Fibroblast of skin of abdomen (primary cell): ENCODE data around the gene ALPG.
"Not testable (repeated sequence)": the region's sequence is repeated elsewhere in the genome, so short reads cannot be mapped to it uniquely, and the experiment has no call there.

Source experiments
- DNase-seq: peaks from one replicate; pipeline ENCODE4 v3.0.0-alpha.2; 2013

The ALPG gene

DNA sequence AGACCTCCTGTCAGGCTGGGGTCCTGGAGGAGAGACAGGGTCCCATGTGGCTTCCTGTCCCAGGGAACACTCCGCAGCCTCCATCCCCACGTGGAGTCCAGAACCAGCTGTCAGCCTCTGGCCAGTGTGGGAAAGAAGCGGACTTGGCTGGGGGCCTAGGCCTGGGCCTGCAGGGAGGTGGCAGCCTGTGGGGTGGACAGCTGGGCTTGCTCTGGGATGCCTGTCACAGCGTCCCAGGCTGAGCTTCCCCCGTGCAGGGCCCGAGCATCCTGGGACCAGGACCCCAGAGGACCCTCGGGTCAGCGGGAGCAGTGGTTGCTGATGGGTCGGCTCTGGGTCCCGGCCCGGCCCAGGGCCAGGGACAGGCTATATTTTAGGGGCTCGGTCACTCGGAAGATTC lies 35.8 kb downstream of the ALPG start:
- not testable (repeated sequence) for DNase-seq

DNA sequence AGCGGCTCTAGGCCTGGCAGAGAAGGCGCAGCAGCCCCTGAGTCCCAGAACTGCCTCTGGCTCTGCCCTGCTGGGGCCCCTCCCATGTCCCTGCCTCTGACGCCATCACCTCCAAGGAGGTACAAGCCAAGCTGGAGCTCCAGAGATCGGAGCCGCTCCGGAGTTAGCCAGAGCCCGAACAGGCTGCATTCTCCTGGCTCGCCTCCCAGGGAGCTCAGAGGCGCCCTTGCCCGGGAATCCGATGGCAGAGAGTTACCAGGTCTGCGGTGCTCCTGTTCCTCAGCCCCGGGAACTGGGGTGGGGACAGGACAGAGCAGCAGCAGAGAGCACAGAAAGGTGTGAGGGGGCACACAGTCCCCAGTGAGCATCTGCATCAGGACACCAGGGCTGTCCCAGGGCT lies 36.4 kb downstream of the ALPG start:
- not testable (repeated sequence) for DNase-seq

DNA sequence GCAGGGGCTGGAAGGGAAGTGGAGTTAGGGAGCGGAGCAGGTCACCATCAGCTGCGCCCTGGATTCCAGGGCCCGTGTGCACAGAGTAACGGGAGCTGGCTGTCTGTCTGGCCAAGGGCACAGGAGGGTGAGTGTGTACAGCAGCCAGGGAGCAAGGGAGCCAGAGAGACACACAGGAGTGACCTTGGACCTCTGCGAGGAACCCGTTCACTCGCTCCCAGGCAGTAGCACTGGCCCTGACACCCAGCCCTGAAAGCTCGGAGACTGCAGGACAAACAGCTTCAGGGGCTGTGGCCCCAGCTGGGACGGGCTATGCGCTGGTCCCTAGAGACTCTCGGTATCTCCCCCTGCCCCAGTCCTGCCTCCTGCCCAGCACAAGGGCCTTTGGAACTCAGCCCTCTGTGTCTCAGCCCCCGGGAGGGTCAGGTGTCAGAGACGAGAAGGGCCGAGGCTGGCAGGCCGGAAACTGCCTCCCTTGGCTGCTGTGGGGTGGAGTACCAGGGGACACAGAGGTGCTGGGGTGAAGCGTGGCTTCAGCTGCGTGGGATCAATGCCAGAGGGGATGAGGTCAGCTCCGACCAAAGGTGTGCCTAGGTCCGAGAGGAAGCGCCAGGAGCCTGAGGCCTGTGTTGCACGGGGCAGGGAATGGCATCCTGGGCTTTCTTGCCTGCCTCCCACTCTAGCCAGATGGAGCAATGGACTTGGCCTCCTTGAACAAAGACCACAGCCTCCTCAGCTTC lies 37.2 kb downstream of the ALPG start:
- not testable (repeated sequence) for DNase-seq

DNA sequence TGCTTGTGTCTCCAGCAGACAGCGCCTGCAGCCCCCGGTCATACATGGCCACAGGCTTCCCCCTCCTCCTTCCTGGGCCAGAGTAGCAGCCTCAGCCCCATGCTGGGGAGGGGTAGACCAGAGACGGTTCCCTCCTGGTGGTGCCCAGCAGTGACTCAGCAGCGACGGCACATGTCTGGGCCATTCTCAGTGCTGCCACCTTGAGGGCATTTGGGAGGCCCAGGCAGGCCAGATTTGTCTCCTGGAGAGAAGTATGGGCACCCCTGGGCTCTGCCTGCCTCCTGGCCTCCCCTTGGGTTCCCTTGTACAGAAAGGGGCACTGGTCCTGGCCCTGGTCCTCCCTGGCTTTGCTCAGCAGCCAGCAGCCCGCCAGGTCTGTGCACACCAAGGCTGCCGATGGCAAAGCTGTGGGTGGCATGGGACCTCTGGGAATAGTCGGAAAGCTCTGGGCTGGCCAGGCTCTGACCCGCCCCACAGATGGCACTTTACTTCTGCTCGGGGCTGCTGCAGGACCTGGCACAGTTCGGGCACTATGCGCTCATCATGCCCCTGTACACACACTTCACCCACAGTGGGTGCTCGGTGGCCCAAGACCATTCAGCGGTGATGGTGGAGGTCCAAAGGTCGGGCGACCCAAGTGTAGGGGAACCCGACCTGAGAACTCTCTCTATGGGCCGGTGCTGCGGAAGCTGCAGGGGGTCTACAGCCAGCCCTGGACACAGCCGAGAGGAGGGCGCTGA lies 37.9 kb downstream of the ALPG start:
- DNase-seq: peak; percentile 27

DNA sequence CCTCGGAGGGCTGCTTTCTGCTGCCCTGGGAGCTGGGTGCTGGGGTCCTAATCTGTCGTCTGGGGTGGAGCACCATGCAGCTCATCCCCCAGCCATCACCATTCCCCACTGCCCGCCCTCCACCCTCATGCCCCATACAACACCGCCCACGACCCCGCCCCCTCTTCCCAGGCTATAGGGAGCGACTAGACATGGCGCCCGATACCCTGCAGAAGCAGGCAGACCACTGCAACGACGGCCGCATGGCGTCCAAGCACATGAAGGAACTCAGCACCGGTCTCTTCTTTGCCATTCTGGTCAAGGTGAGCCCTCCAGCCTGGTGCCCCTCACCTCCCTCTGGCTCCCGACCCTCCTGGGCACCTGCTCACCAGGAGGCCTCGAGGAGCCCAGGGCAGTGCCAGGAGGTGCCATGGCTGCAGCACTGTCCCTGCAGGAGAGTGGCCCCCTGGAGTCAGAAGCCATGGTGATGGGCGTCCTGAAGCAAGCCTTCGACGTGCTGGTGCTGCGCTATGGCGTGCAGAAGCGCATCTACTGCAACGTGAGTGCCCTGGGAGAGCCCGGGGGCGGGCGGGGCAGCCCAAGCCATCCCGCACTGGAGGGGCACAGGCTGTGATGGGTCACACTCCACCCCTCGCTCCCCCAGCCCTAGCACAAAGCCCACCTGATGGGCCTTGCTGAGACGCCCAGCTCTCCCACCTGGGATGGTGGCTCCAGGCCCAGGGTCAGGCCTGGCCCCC lies 38.7 kb downstream of the ALPG start:
- DNase-seq: not testable (repeated sequence)

DNA sequence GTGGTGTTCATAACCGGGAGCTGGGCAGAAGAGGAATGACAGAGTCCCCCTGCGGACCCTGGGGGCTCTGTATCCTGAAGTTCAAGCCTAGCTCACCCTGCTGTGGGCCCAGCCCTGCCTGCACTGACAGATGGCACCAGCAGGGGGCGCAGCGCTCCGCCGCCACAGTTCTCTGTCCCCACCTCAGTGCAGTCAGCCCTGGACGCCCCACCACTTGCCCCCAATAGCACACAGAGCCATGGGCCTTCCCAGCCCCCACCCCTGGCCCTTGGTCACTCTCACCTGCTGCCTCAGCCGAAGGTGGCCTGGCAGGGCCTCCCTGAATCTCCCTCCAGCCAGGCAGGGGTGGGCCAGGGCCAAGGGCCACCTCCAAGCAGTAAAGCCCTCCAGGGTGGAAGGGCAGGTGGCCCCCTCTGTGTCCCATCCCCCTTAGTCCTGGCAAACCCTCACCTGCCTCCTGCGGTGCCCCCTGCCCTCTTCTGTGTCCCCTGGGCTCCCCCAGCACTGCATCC lies 39.7 kb downstream of the ALPG start:
- DNase-seq: not testable (repeated sequence)

DNA sequence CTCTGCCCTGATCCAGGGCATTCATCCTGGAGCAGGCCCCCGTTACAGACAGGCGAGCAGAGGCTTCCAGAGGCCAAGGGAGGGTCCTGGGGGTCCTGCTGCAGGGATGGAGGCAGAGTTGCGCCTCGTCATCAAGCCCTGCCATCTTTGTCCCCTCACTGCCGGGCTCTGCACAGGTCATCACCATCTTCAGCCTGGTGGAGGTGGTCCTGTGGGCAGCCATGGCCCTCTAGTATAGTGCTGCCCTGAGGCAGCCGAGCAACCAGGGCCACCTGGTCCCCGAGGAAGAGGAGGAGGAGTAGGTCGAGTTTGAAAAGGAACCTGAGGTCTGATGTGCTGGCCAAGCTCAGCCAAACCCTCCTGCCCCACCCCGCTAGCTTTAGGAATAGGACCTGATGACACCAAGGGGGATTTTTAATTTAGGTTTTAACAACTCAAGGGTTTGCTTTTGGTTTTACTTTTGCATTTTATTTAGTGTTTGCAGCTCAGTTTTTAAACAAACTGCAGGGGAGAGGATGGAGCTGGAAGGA lies 40.5 kb downstream of the ALPG start:
- no peak for DNase-seq

DNA sequence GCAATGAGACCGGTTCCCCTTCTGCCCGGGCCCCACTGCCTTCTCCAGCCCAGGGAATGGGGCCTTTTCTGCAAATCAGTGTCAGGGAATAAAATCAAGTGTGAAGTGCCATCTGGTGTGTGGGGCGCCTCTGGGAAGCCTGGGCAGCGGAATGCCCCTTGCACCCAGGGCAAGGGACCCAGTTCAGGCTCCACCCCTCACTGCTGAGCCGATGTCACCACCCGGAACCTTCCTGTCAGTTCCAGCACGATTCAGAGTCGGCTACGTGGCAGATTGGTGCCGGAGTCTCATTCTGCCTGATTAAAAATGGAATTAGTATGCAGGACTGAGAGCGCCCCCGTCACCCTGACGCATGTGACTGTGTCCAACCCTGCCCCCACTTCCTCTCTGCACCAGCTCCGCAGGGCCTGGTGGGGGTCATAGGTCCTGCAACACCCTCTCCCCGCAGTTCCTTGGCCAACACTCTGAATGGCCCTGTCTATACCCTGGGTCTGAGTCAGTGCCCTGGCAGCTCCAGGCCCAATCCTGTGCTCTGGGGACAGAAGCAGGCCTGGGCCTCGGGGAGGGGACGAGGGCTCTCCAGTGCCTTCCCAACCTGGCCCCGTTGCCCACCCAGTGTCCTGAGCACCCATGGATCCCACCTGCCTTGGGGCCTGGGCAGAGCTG lies 41.1 kb downstream of the ALPG start:
- no peak for DNase-seq

DNA sequence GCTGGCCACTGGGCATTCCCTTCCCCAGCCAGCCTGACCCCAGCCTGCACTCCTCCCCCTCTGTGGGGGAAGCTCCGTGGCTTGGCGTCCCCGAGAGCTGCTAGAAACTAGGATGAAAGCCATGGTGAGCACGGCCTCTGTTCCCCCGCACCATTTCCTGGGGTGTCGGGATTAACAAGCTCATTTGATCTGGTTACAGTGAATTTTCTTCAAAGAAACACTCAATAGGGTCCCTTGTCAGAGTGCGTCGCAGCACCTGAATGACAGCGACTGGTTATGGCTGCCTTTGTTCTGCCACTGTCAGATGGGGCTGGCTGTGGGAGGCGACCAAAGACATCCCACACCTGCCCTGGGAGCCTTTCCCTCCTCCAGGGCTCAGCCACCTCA lies 41.7 kb downstream of the ALPG start:
- no peak for DNase-seq

DNA sequence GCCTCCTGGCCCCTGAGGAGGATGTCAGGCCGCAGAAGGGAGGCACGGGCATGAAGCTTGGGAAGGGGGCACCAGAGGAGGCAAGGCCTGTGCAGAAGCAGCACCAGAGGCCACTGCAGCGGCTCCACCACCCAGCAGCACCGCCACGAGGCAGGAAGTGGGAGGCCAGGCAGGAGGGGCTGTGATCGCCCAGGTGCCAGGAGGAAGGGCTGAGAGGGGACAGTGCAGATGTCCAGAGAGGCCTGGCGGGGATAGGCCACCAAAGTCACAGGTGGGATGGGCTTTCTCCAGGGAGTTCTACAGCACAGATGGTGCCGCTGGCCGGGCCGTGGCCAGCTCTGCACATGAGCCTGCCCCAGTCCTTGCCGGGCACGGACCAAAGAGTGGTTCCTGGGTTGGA lies 43.3 kb downstream of the ALPG start:
- no peak for DNase-seq

DNA sequence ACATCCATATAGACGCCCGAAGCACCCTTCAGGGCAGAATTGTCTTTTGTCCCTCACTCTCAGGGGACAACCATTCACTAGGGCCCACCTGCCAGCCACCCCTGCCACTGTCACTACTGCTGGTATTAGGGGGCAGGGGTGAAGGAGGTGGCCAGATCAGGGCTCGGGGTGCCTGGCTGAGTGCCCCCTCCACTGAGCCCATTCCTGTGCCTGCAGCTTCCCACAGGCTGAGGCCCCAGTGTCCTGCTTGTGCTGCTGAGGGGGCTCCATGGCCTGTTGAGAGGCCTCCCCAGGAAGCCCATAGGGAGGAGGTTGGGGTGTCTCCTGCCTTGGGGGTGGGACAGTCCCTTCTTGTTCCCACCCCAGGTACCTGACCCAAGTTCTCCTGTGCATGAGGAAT lies 45.0 kb downstream of the ALPG start:
- not testable (repeated sequence) for DNase-seq

DNA sequence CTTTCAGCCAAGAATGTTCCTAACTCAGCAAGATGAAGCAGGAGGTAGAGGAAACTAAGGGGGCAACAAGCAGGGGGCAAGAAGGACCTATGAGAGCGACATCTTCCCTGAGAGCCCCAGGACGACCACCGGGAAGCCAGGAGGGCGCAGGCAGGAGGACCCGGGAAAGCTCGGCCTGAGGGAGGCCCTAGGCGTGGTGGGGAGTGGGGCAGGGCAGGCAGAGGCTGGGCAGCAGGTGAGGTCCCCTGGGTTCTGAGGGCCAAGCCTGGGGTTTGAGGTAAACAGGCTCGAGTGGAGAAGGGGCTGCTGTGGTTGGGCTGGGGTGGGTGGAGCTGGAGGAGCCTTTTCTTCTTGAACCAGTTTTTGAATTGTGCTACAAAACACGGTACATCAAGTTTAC lies 48.0 kb downstream of the ALPG start:
- no peak for DNase-seq

DNA sequence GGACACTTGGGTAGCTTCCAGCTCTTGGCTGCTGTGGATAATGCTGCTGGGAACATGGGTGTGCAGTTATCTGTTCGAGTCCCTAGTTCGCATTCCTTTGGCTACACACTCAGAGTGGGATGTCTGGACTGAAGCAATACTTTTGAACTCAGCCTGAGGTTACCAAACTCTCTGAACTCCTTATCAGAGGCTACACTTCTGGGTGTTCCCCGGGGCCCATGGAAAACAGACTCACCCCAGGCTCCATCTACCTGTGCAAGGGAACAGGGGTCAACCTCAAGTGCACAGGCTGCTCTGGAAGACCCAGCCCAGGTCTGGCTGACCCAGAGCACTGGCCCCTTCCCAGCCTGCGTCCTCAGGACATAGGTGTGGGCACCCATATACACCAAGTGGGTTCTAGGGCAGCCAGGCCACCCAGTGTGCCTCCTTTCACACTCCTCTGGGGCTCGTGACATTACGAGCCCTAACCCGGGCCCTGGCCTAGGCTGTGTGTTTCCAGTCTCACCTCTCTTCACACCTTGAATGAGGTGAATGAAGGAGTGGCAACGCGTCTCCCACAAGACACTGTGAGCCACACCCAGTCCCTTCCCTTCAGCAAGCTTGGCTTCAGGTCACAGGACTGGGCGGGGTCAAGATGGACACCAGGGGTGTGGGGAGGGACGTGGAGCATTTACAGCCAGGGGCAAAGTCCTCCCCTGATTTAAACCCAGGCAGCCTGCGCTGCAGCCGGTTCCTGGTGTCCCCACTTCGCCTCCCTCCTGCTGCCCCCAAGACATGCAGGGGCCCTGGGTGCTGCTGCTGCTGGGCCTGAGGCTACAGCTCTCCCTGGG lies 49.0 kb downstream of the ALPG start, which contains the start of gene ALPI:
Gene ALPI (plus strand): TSS at position 728 of the 830 bp plus-strand sequence. CDS start 47 bp downstream, at position 775.
- no peak for DNase-seq

DNA sequence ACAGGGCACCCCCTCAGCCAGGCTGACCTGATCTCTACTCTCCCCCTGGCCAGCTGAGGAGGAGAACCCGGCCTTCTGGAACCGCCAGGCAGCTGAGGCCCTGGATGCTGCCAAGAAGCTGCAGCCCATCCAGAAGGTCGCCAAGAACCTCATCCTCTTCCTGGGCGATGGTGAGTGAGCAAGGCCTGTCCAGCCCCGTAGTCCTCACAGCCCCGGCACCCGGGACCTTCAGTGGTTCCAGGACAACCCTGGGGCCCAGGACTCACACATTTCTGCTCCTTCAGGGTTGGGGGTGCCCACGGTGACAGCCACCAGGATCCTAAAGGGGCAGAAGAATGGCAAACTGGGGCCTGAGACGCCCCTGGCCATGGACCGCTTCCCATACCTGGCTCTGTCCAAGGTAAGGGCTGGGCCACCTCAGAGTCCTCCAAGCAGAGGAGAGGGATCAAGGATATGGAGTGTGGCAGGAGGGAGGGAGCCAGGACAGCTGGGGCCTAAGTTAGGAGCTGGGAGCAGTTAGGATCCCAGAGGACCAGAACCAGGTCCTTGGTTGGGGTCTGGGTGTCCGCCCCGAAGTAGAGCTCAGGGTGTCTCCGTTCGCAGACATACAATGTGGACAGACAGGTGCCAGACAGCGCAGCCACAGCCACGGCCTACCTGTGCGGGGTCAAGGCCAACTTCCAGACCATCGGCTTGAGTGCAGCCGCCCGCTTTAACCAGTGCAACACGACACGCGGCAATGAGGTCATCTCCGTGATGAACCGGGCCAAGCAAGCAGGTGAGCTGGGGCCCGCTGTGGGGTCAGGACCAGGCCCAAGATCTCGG lies 49.9 kb downstream of the ALPG start:
- no peak for DNase-seq

DNA sequence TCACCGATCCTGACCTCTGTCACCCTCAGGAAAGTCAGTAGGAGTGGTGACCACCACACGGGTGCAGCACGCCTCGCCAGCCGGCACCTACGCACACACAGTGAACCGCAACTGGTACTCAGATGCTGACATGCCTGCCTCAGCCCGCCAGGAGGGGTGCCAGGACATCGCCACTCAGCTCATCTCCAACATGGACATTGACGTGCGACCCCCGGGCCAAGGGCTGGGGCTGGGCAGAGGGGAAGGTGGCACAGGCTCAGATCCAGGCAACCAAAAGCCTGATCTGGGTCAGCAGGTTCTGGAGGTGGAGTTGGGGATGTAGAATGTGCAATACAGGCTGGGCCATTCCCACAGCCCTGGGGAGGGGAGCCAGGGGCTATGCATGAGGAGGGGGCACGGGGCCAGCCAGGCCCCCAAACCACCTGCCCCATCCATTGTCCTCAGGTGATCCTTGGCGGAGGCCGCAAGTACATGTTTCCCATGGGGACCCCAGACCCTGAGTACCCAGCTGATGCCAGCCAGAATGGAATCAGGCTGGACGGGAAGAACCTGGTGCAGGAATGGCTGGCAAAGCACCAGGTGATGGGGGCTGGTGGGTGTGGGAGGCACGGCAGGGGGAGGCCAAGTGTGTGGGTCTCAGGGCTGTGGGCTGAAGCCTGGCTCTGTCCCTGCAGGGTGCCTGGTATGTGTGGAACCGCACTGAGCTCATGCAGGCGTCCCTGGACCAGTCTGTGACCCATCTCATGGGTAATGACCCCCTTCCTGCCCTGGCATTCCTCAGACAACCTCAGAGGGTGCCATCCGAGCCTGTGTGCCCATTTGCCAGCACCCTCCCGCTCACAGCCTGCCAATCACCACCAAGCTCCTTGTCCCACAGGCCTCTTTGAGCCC lies 50.7 kb downstream of the ALPG start:
- DNase-seq: no peak

DNA sequence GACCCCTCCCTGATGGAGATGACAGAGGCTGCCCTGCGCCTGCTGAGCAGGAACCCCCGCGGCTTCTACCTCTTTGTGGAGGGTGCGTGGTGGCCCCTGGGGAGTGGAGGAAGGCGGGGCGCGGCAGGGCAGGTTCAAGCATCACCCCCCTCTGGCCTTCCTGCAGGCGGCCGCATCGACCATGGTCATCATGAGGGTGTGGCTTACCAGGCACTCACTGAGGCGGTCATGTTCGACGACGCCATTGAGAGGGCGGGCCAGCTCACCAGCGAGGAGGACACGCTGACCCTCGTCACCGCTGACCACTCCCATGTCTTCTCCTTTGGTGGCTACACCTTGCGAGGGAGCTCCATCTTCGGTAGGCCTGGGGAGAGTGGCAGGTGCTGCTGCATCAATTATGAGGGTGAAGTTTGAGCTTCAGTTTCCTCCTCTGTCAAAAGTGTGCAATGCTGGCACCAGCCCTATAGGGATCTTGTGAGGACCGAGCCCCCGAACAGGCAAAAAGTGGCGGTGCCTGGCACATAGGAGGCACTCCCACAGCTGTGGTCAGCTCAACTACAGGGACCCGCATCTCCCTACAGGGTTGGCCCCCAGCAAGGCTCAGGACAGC lies 51.5 kb downstream of the ALPG start:
- no peak for DNase-seq

DNA sequence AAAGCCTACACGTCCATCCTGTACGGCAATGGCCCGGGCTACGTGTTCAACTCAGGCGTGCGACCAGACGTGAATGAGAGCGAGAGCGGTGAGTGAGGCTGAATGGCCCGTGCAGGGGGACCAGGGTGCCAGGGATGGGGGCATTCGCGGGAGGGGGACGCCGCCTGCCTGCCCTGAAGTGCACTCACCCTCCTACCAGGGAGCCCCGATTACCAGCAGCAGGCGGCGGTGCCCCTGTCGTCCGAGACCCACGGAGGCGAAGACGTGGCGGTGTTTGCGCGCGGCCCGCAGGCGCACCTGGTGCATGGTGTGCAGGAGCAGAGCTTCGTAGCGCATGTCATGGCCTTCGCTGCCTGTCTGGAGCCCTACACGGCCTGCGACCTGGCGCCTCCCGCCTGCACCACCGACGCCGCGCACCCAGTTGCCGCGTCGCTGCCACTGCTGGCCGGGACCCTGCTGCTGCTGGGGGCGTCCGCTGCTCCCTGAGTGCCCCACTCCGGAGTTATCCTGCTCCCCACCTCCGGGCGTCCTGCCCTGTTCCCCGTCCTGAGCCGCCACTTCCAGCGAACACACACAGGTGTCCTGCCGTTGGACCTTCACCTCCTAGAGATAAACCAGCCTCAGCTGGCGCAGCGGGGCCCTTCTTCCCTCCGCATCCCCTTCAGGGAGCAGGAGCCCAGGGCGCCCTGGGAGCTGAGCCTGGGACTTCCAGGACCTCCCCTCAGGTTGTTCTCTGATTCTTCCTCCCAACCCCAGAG lies 52.2 kb downstream of the ALPG start:
- DNase-seq: no peak

DNA sequence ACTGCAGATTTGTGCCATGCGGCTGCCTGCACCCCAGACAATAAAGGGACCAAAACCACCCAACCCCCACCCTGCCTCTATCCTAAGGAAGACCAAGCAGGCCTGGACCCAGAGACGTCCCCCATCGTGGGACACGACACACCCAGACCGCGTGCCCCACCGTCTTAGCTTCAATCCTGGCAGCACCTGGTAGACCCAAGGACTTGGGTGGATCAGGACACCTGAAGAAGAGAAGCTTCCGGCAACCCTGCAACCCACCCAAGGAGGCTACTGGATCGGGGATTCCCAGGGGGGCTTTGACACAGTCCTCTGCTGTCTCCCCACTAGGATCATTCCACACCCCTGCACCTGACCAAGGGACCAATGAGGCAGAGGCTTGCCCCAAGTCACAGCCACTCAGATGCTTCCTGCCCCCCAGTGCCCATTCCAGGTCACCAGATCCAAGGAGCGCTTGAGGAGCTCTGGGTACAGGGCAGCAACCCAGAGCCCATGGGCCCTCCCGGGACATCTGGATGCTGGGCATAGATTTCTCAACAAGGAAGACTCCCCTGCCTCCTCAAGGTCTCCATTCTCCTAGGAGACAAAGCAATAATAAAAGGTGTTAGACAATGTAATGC lies 52.9 kb downstream of the ALPG start:
- no peak for DNase-seq
